Mesothelial cell of epicardium (in vitro differentiated cells): ENCODE data around the gene REPS2. TPM values are rescaled to one million over a fixed set of nuclear protein-coding genes. Genes with fewer than 3 reads are reported as not detected.

Experiments
- DNase-seq, 2 experiments: peaks; one replicate each; pipeline ENCODE4 v3.0.0; 2021; ENCODE audit warnings: low spot score in 2 of 2; ENCODE audit not compliant: unreplicated experiment in 2 of 2
- H3K27ac Mint-ChIP-seq: 2 replicates; pipeline ENCODE4 v1.8.0; 2021; ENCODE audit warnings: mixed read lengths
- H3K27me3 Mint-ChIP-seq: 2 replicates; pipeline ENCODE4 v1.8.0; 2021; ENCODE audit warnings: low read depth, mixed read lengths
- H3K36me3 Mint-ChIP-seq: 2 replicates; pipeline ENCODE4 v1.8.0; 2021; ENCODE audit warnings: mixed read lengths
- H3K4me1 Mint-ChIP-seq: 2 replicates; pipeline ENCODE4 v1.8.0; 2021; ENCODE audit warnings: mixed read lengths
- H3K4me3 Mint-ChIP-seq: 2 replicates; pipeline ENCODE4 v1.8.0; 2021; ENCODE audit warnings: mild to moderate bottlenecking, moderate library complexity, mixed read lengths
- H3K9me3 Mint-ChIP-seq: 2 replicates; pipeline ENCODE4 v1.8.0; 2021; ENCODE audit warnings: mixed read lengths
- CTCF ChIP-seq: fragments of 200-600 bp; sonication (generic); IDR thresholded peaks from one replicate; pipeline ENCODE4 v1.5.0; 2021; ENCODE audit warnings: antibody characterized with exemption; ENCODE audit not compliant: unreplicated experiment
- total RNA-seq: library from RNA; stranded (reverse); gene quantifications from 3 replicates; pipeline ENCODE4 v1.2.1, GENCODE V29; 2021

The REPS2 gene
- total RNA-seq: 5.2 to 7.2 TPM (median 6.9 TPM) in 3 replicates

GRCh38 chrX:16946361-16946964 lies at the start of gene REPS2:
Gene REPS2 (plus strand): TSS chrX:16946658. CDS start chrX:16946862, 204 bp downstream.
- no peak for TF ChIP-seq CTCF
- Mint-ChIP-seq H3K27ac (peak within 1 kb of the TSS; percentile 61), H3K4me3 (peak within 1 kb of the TSS; percentile 84), H3K36me3 (no peaks in the 10 kb centered on the region), H3K9me3 (peaks cover 13% of the 10 kb centered on the region), H3K27me3 (peaks cover 50% of the 10 kb centered on the region), H3K4me1 (peaks cover 8% of the 10 kb centered on the region)
- DNase-seq: peak; percentile 85

DNA sequence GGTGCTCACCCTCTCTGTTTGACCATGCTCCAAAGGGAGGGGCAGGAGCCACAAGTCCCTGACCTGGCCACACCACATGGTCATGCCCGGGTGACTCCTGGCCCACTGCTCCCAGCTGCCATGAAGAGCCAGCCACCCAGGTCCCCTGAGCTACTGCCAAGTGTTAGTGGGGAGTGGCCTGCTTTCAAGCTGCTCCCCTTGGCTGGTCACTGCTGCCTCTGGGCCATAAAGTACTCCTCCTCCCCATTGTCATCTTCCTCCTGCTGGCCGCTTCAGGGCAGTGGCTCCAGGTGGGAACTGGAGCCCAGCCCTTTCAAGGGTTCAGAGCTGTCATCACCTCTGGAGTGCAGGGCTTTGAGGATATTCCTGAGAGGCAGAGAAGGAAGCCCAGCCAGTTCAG lies 49.0 kb upstream of the REPS2 start:
- H3K9me3 Mint-ChIP-seq: no peaks in the 10 kb centered on the region
- DNase-seq: no peak
- H3K4me3 Mint-ChIP-seq: no peak overlapping the region
- peaks cover 7% of the 10 kb centered on the region for H3K27me3 Mint-ChIP-seq
- H3K4me1 Mint-ChIP-seq: peaks cover 5% of the 10 kb centered on the region
- no peak overlapping the region for H3K27ac Mint-ChIP-seq
- no peak for TF ChIP-seq CTCF
- no peaks in the 10 kb centered on the region for H3K36me3 Mint-ChIP-seq

DNA sequence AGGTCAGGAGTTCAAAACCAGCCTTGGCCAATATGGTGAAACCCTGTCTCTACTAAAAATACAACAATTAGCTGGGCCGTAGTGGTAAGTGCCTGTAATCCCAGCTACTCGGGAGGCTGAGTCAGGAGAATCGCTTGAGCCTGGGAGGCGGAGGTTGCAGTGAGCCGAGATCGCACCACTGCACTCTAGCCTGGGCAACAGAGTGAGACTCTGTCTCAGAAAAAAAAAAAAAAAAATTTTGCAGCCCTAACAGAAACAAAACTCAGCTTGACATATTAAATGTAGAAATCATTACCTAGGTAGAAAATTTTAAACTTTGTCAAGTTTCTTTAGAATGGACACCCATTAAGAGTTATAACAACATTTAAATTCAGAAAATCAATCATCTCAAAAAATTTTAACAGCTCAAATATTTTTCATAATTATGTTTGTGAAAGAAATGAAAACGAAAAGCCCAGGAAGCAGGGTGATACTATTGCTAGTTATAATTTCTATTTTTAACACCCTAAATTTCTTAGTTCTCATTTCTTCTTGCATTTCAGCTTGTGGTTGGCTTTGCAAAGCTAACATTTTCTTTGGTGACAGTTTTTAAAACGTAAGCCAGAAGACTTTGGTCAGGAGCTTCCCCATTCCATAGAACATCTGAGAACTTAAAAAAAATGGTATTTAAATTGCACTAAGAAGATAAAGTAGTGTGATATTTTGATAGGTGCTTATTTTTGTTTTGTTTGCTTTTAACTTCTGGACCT lies 43.0 kb upstream of the REPS2 start:
- TF ChIP-seq CTCF: no peak
- H3K4me1 Mint-ChIP-seq: no peaks in the 10 kb centered on the region
- no peak for DNase-seq
- H3K9me3 Mint-ChIP-seq: peaks cover 7% of the 10 kb centered on the region
- H3K4me3 Mint-ChIP-seq: no peak overlapping the region
- H3K27me3 Mint-ChIP-seq: peaks cover 4% of the 10 kb centered on the region
- no peak overlapping the region for H3K27ac Mint-ChIP-seq
- H3K36me3 Mint-ChIP-seq: no peaks in the 10 kb centered on the region

DNA sequence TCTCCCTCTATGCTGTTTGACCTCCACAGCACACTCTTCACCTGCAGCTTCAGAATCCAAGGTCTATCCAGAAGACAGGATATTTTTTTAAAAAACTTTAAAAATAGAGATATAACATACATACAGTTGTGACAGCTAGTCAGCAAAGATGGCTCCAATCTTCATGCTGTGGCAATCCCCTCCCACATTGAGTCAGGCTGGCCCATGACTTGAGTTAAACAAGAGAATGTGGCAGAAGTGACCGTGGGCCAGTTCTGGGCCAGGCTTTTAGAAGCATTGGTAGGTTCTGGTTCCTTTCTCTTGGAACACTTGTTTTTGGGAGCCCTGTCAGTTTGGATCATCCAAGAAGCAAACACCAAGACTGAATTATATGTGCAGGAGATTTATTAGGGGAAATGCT lies 36.1 kb upstream of the REPS2 start:
- peaks cover 9% of the 10 kb centered on the region for H3K4me1 Mint-ChIP-seq
- TF ChIP-seq CTCF: no peak
- no peaks in the 10 kb centered on the region for H3K36me3 Mint-ChIP-seq
- H3K27me3 Mint-ChIP-seq: no peaks in the 10 kb centered on the region
- H3K9me3 Mint-ChIP-seq: peaks cover 3% of the 10 kb centered on the region
- H3K27ac Mint-ChIP-seq: no peak overlapping the region
- DNase-seq: no peak
- no peak overlapping the region for H3K4me3 Mint-ChIP-seq

DNA sequence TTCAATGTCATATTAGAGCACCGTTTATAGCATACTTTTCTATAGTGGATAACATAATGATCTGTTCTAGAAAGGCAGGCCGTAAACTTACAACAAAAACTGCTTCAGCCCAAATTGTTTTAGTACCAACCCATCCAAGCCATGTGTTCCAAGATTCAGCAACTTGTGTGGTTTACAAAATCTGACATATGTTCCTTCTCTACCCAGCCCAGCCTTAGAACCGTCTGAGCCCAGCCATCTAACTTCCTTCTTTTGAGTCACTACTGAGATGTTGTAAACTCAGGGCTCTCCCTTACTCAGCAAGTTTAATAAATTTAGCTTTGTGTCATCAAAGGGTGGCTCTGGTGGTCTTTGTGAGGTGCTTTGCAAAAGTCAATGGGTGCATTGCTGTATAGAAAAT lies 32.4 kb upstream of the REPS2 start:
- H3K27ac Mint-ChIP-seq: no peak overlapping the region
- DNase-seq: no peak
- no peaks in the 10 kb centered on the region for H3K9me3 Mint-ChIP-seq
- H3K4me3 Mint-ChIP-seq: no peak overlapping the region
- H3K27me3 Mint-ChIP-seq: no peaks in the 10 kb centered on the region
- peaks cover 20% of the 10 kb centered on the region for H3K4me1 Mint-ChIP-seq
- TF ChIP-seq CTCF: no peak
- H3K36me3 Mint-ChIP-seq: no peaks in the 10 kb centered on the region
